A204.1 (cell line): ENCODE data around the gene FLRT2.

Source experiments
- FAIRE-seq: peaks from 2 replicates; lab custom pipeline; 2012; peaks lifted over from hg19 to GRCh38; lab: Jason Lieb, UNC

Gene FLRT2

GRCh38 chr14:85599939-85600338 is 70.0 kb downstream of the FLRT2 start:
- FAIRE-seq: no peak

DNA sequence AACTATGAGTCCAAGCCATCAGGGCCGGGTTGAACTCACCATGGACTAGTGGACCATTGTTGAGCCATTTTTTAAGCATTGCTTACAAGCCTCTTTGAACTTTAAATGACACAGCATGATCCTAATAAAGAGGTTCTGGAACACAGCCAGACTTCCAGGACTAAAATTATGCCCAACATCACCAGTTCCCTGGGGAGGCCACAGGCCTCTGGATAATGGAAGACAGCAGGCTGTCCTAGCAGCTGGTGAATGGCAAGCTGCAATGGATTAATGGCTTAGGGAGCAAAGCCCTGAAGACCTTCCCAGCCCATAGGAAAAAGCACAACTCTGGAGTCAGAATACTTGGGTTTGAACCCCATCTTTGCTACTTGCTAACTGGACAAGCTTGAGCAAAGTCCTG is 71.3 kb downstream of the FLRT2 start:
- FAIRE-seq: no peak

DNA sequence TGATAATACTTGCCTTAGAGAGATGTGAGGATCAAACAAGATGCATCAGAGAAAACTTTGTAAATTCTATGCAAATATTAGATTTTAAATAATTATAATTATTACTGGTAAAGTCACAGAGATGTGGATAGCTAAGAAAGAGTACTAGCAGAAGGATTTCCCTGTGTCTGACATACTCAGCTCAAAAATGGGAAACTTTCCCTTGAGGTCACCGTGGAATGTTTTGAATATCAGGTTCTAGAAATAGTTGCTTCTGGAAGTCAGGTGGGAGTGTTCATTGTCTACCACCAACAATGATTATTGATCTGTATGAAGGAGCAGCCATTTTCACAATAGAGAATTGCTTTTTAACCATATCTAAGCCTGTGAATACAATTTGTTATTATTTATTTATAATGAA is 71.7 kb downstream of the FLRT2 start:
- no peak for FAIRE-seq

- no peak for FAIRE-seq
These were observed 72.4 kb downstream of the FLRT2 start for GRCh38 chr14:85602345-85602744.

DNA sequence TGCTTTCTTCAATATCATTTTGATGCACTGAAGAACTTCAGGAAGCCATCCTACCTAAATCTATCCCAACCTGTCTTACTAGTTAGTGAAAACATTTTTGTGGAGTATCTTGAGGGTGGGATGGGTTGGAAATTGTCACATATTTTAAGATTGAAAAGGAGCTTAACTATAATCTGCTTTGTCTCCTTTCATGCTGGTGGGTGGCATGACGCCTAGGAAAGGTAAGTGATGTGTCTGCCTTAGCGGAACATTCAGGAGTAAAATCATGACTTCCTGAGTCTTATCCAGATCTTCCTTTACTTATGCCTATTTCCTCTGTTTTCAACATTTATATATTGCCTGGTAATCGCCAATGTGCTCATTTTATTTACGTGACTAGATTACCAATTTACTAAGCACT is 74.1 kb downstream of the FLRT2 start:
- no peak for FAIRE-seq

- no peak for FAIRE-seq
These were observed 74.8 kb downstream of the FLRT2 start for GRCh38 chr14:85604714-85605113.

DNA sequence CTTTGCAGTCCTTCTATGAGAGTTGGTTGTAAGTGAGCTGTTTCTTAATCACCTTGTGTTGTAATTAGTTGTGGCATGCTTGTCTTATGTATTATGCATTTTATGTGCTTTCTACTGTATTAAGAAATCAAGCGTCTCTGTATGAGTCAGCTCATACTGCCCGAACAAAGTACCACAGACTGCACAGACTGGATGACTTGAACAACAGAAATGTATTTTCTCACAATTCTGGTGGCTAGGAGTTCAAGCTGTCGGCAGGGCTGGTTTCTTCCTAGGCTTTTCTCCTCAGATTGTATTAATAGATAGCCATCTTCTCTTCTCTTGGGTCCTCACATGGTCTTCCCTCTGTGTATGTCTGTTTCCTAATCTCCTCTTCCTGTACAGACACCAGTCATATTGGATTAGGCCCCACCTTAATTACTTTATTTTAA is 77.7 kb downstream of the FLRT2 start:
- FAIRE-seq: no peak

GRCh38 chr14:85613496-85613895 is 83.6 kb downstream of the FLRT2 start:
- no peak for FAIRE-seq

GRCh38 chr14:85616386-85616885 is 86.5 kb downstream of the FLRT2 start:
- no peak for FAIRE-seq

DNA sequence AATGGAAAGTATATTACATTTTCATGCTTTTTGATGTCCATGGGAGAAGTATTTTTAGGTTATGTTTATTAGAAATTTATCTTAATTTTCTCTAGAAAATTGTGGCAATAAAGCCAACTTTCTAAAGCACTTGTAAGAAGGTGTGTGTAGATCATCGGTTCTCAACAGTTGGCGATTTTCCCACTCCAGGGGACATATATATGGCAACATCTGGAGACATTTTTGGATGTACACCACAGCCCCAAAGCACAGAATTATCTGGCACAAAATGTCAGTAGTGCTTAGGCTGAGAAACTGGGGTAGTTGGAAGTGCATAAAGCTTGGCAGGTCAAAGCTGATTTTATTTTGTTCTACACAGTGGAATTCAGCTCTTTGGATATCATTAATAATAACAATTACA is 86.9 kb downstream of the FLRT2 start:
- no peak for FAIRE-seq

- no peak for FAIRE-seq
These were observed 87.8 kb downstream of the FLRT2 start for GRCh38 chr14:85617791-85618190.

DNA sequence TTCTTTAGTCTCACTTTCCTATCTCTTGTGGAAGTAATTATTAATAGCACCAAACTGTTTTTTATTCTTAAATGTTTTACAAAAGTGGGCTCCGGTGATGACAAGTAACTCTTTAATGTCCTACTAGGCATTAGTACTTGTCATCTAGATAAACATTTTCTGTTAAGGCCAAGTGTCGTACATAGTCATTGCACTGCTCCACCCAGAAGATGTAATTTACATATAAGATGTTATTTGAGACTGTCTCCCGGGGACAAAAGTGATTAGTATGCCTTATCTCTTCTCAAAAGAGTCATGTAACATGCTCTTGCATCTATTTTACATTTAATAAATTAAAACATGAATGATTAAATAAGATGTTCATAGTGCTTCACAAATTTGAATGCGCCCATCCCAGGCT is 88.4 kb downstream of the FLRT2 start:
- no peak for FAIRE-seq

DNA sequence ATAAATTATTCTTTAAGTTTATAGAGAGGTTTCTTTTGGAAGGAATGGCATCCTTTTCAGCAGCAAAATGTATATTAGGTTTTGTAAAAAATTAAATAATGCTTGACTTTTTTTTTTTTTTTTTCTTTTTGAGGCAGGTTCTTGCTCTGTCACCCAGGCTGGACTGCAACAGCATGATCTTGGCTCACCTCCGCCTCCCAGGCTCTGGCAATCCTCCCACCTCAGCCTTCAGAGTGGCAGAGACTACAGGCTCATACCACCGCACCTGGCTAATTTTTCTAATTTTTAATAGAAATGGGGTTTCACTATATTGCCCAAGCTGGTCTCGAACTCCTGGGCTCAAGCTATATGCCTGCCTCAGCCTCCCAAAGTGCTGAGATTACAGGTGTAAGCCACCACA is 89.0 kb downstream of the FLRT2 start:
- no peak for FAIRE-seq

GRCh38 chr14:85619851-85620250 is 89.9 kb downstream of the FLRT2 start:
- no peak for FAIRE-seq

DNA sequence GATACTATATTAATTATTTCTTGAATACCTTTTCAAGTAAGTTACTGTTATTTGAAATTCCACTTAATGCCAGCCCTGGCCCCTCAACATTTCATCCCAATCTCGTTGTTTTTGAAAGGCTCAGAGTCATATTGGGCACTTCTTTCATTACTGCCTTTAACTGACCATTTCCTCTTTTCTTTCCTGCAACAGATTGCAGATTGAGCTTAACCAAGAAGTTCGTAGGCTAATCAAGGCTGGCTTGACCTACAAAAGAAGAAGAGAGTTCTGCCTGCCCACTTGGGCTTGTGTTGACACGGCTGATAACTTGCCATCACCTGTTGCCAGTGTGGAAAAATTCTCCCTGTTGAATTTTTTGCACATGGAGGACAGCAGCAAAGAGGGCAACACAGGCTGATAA is 91.0 kb downstream of the FLRT2 start:
- FAIRE-seq: no peak

DNA sequence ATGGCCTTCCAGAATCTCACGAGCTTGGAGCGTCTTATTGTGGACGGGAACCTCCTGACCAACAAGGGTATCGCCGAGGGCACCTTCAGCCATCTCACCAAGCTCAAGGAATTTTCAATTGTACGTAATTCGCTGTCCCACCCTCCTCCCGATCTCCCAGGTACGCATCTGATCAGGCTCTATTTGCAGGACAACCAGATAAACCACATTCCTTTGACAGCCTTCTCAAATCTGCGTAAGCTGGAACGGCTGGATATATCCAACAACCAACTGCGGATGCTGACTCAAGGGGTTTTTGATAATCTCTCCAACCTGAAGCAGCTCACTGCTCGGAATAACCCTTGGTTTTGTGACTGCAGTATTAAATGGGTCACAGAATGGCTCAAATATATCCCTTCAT is 92.2 kb downstream of the FLRT2 start:
- no peak for FAIRE-seq

GRCh38 chr14:85622986-85623685 is 93.2 kb downstream of the FLRT2 start:
- FAIRE-seq: no peak

DNA sequence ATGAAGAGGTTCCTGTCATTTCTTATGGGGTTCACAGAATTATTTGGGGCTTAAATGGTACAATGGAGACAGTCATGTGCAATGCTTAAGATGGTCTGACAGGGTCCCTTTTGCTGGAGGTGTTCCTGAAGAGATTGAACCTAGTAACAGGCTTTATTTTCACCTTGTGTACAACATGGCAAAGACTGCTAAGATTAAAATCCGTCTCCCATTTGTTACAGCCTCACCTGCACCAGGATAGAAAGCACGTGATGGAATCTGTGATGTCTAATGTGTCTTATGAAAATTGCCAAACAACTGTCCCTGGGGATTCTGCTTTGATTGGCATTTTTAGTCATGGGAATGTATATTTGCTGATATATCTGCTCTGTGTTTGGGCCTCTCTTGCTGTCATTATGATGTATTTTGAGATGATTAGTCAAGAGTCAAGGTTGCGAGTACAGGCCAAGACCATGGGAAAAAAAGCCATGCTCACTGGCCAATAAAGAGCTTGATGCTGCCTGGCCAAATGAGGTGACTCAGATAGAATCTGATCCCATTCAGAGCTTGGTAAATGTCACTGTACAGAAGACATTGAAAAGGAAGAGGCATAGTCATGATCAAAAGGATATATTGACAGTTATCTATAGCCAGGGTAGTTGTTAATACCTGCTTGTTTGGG is 96.1 kb downstream of the FLRT2 start:
- FAIRE-seq: no peak

- FAIRE-seq: no peak
These were observed 104.3 kb downstream of the FLRT2 start for GRCh38 chr14:85634205-85634604.

DNA sequence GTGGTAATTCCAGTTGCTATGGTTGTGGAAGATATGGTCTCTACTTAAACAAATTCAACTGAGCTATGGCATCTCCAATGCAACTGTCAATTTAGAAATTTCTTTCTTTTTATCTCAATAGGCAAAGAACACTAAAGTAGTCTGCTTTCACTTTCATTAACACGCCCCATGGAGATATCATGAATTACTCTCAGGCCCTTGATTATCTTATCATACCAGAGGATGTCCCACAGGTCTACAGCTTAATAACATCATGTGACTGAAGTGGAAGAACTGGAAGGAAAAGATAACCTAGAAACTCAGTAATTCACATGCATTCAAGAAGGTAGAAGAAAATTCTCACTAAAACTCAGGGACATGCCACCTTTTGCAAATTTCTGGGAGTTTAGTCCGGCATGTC is 114.3 kb downstream of the FLRT2 start:
- no peak for FAIRE-seq

- FAIRE-seq: no peak
These were observed 123.1 kb downstream of the FLRT2 start for GRCh38 chr14:85653029-85653428.

GRCh38 chr14:85660243-85660922 is 130.4 kb downstream of the FLRT2 start:
- peak; percentile 100 for FAIRE-seq

DNA sequence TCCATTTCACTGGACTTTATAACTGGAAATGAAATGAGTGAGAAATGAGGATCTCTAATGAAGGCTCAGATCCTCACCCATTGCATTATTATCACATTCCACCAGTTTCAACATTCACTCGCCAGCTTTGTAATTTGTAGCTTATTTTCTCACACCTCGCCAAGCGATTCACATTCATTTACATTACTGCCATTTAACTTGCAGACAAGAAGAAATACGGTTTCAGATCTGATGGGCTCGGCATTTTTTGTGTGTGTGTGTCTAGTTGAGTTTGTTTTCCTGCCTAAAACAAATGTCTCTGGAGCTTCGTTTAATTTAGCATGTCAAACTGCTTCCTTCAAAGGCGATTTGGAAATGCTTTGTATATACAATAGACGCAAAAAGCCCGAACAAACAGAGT is 132.2 kb downstream of the FLRT2 start:
- FAIRE-seq: no peak
